ENCODE measurements around the gene SPTLC1.

Gene SPTLC1

GRCh38 chr9:92115071-92115858, at the start of gene SPTLC1:
SPTLC1 (minus strand) TSS chr9:92115413; CDS start chr9:92115370, 43 bp downstream.
- peak; percentile 94 for TF ChIP-seq POLR2A (IDR thresholded peaks at IDR 0.05; ENCODE audit: extremely low read depth, insufficient read length)
- no peak for TF ChIP-seq CTCF (IDR thresholded peaks at IDR 0.05; ENCODE audit: low read depth, low read length)
- TF ChIP-seq MYC (IDR thresholded peaks at IDR 0.05; ENCODE audit: low read depth, low read length): no peak
- peak; percentile 60; the same call in 1 of the 2 replicates for TF ChIP-seq MAX (IDR thresholded peaks at IDR 0.05; ENCODE audit: low read depth, low read length)
- H3K4me3 ChIP-seq (ENCODE audit: low read depth, low read length): peak within 1 kb of the TSS; percentile 96
- peak; percentile 94 for DNase-seq (ENCODE audit: low read depth)

- DNase-seq (ENCODE audit: low read depth): no peak
- H3K4me3 ChIP-seq (ENCODE audit: low read depth, low read length): no peak overlapping the region
- TF ChIP-seq MAX (IDR thresholded peaks at IDR 0.05; ENCODE audit: low read depth, low read length) (no peak), POLR2A (IDR thresholded peaks at IDR 0.05; ENCODE audit: extremely low read depth, insufficient read length) (no peak), CTCF (IDR thresholded peaks at IDR 0.05; ENCODE audit: low read depth, low read length) (no peak), MYC (IDR thresholded peaks at IDR 0.05; ENCODE audit: low read depth, low read length) (no peak)
Observed at GRCh38 chr9:92164975-92165374, 49.8 kb upstream of the SPTLC1 start.

- no peak for DNase-seq (ENCODE audit: low read depth)
- TF ChIP-seq CTCF (IDR thresholded peaks at IDR 0.05; ENCODE audit: low read depth, low read length): no peak
- TF ChIP-seq POLR2A (IDR thresholded peaks at IDR 0.05; ENCODE audit: extremely low read depth, insufficient read length): no peak
- TF ChIP-seq MAX (IDR thresholded peaks at IDR 0.05; ENCODE audit: low read depth, low read length): no peak
- no peak for TF ChIP-seq MYC (IDR thresholded peaks at IDR 0.05; ENCODE audit: low read depth, low read length)
- H3K4me3 ChIP-seq (ENCODE audit: low read depth, low read length): no peak overlapping the region
Observed at GRCh38 chr9:92164490-92164889, 49.3 kb upstream of the SPTLC1 start.

- no peak overlapping the region for H3K4me3 ChIP-seq (ENCODE audit: low read depth, low read length)
- TF ChIP-seq CTCF (IDR thresholded peaks at IDR 0.05; ENCODE audit: low read depth, low read length): no peak
- no peak for TF ChIP-seq MAX (IDR thresholded peaks at IDR 0.05; ENCODE audit: low read depth, low read length)
- TF ChIP-seq MYC (IDR thresholded peaks at IDR 0.05; ENCODE audit: low read depth, low read length): no peak
- no peak for DNase-seq (ENCODE audit: low read depth)
Observed at GRCh38 chr9:92163276-92163675, 48.1 kb upstream of the SPTLC1 start.

- no peak for DNase-seq (ENCODE audit: low read depth)
- TF ChIP-seq CTCF (IDR thresholded peaks at IDR 0.05; ENCODE audit: low read depth, low read length) (no peak), POLR2A (IDR thresholded peaks at IDR 0.05; ENCODE audit: extremely low read depth, insufficient read length) (no peak), MYC (IDR thresholded peaks at IDR 0.05; ENCODE audit: low read depth, low read length) (no peak), MAX (IDR thresholded peaks at IDR 0.05; ENCODE audit: low read depth, low read length) (no peak)
- no peak overlapping the region for H3K4me3 ChIP-seq (ENCODE audit: low read depth, low read length)
Observed at GRCh38 chr9:92160786-92161185, 45.6 kb upstream of the SPTLC1 start.

Measured in NB4 (cell line).